ENCODE results near the gene KCNB1.
"Not testable (repeated sequence)": the region's sequence is repeated elsewhere in the genome, so short reads cannot be mapped to it uniquely, and the experiment has no call there.

KCNB1 gene

DNA sequence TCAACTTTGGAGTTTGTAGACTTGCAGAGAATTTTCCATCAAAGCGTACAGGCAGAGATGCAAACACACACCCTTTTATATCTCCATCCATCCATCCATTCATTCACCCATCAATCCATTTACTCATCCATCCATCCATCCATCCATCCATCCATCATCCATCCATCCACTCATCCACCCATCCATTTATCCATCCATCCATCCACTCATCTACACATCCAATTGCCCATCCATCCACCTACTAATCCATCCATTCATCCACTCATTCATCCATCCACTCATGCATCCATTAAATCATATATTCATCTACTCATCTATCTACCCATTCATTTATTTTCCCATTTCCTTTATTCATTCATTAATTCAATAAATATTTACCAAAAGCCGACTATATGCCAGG lies 52.1 kb downstream of the KCNB1 start:
- DNase-seq: no peak

DNA sequence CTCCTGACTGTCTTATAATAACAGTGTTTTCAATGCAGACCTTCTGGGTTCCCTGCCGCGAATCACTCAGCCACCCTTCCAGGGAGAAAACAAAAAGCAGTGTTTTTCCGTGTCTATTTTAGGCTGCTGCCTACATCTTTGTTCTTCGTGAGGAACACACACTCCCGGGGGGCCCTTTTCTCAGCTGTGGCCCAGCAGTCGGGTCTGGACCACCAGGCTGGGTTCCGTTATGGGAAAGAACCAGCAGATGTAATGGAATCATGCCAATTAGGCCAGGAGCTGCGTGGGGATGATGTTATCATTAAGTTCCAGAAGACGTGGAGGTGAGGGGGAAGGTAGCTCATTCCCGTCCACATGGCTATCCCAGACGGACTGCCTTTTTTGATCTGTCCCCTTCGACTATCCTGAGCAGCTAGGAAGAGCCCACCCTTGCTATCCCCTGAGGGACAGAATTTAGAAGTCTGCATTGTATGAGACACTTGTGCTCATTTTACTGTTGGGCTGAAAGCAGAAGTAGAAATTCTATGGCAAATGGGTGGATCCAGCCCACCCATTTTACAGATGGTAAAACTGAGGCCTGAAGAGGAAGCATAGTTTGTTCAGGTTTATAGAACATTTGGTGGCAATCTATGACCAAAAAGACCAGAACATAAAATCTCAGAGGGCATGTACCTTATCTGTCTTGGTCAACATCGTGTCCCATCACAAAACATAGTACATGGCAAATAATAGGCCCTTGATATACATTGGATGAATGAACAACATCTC lies 54.5 kb downstream of the KCNB1 start:
- no peak for DNase-seq

DNA sequence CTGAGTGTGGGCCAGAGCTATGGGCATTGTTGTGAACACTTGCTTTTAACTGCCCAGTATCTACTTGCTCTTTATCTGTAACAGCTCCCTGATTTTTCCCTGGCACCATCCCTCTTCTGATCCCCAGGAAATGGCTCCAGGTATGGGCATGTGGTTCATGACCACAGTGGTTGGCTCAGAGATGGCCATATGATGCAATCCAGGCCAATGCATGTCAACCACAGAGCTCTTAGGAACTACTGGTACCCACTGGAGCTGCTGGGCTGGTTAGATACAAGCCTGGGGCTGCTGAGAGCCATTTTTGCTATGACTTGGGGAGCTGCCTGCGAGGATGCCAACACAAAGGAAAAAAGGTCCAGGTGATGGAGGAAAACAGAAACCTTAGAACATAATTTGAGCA lies 55.6 kb downstream of the KCNB1 start:
- DNase-seq: no peak

DNA sequence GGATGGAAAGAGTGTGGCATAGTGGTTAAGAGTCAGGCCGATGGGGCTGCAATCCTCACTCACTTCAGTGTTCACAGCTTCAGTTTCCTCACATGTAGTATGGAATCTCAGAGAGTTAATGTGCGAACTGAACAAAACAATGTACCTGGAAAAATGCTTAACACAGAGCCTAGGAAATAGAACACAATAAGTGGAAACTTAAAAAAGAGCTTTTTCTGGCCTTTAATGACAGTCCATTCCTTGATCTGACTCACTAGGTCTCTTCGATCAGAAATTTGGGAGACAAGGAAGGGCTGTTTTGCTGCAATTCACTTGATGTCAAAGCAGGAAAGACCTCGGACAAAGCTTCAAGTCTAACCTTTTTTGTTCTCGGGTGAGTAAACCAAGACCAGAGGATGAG lies 56.1 kb downstream of the KCNB1 start:
- DNase-seq: no peak

DNA sequence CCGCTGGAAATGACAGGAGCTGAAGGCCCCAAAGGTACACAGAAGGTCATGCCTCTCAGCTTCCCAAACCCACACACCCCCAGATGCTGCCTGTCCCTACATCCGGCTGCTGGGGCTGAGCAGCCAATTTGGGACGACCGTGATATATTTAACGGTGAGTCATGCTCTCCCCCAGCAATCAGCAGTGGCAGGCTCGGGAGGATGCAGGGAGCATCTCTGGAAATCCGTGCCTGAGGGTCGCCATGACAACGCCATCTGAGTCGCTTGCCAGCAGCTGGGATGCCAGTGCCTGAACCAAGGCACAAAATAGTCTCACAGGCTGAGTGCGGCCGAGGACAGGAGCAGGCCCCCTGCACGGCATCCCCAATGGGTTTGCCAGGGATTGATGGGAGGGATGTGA lies 57.9 kb downstream of the KCNB1 start:
- peak in 1 of 2 experiments; percentile 64 for DNase-seq

DNA sequence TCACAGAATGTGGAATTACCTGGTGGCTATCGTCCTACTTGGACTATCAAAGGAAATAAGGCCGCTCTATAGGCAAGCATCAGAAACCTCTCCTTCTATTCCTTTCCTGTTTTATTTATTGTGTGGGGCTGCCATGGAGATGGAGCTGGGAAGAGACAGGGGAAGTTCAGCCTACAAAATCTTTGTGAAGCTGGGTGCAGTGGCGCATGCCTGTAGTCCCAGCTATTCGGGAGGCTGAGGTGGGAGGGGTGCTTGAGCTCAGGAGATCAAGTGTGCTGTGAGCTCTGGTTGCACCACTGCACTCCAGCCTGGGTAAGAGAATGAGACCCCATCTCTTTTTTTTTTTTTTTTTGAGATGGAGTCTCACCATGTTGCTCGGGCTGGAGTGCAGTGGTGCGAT lies 60.3 kb downstream of the KCNB1 start:
- no peak for DNase-seq

DNA sequence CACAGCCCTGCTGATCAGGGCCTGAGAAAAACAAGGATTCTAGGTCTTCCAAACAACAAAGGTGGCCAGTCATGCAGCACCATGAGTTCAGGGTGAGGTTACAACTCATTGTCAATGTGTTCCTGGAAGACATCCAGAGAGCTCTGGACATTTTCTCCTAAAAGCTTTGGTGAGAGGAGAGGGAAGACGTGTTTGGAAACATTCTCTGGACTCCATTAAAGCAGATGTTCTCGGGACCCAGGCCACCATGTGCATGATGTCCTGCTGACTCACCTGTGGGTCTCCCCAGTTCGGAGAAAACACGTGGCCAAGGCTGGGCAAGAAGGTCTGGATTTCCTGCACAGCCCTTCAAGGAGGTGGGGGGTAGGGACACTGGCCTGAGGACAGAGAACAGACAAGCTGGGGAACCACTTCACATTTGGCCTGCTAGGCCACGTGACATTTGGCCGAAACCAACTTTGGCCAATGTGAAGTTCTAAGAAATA lies 61.6 kb downstream of the KCNB1 start:
- no peak for DNase-seq

DNA sequence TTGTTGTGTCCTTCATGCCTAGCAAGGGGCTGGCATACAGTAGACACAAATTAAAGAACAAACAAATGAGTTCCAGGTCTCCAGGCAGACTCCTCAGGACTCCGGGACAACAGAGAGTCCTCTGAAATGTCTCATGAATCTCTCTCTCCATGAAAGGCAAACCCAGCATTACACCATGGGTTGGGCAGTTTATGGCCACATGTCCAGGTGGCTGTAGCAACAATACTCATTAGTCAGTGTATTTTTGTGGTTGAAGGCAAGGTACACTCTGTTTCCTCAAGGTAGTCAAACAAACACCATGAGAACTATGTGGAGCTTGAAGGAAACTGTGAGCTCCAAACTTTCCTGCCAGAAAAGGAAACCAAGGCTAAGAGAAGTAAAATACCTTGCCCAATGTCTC lies 62.2 kb downstream of the KCNB1 start:
- no peak for DNase-seq

DNA sequence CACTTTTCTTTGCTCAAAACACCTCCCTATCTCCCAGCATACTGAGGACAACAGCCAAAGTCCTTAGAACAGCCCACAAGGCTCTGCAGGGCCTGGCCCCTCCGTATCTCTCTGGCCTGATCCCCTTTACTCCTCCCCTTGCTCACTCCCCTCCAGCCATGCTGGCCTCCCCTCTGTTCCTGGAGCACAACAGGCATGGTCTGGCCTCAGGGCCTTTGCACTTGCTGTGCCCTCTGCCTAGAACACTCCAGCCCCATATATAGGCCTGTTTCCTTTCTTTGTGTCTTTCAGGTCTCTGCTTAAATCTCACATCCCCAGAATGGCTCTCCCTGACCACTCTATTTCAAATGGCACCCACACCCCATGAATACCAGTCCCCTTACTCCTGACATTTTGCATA lies 62.7 kb downstream of the KCNB1 start:
- DNase-seq: no peak

DNA sequence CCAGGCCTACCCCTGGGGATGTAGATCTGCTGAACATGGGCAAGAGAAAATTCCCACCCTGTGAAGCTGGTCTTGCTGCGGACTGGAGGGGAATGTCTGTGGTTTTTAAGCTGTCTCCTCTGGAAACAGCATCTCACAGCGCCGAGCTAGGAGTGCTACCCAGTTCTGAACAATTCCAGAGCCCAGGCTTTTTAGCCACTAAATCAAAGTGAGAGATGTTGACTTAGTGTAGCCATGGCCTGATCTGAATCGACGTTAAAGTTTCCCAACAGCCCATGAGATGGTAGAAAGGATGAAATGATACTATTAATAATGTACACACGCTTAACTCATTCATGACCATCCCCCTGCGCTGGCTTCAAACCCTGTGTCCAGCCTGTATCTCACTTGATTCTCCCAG lies 63.7 kb downstream of the KCNB1 start:
- DNase-seq: no peak

DNA sequence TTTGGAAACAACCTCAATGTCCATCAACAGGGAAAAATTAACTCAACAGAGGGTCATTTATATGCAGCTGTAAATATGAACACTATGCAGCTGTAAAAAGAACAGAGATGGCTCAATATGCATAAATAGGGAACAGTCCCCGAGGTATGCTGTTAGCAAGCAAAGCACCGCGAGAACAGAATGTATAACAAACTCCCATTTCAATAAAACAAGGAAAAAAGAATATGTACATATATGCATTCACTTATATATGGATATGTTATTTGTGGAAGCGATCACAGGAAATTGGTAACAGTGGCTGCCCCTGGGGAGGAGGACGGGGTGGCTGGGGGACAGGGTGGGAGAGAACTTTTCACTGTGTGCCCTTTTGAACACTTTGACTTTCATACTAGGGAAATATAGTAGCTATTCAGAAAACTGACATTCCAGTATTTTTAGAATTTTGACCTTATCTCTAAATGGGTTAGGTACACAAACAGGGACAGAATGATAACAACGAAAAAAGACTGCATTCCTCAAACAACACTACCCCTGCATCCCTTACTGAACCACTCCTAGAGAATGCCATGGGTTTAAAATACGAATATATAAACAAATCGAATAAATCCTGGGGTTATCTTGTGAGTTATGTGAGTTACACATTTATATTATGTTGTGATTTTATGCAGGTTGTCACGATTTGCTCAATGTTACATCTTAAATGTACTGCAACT lies 64.5 kb downstream of the KCNB1 start:
- no peak for DNase-seq

DNA sequence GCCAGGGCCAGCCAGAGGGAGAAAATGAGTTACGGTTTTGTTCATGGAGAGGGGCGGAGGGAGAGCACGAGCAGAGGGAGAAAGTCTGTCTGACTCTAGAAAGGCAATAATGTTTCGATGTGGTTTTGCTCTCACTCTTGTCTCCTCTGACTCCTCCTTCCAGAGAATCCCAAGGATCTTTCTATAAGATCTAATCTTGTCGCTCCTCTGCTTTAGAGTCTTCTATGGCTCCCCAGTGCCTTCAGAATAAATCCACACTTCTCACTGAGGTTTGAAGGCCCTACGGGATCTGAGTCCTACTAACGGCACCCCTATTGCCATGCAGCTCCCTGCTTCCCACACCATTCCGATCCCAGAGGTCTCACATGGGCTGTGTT lies 66.8 kb downstream of the KCNB1 start:
- no peak for DNase-seq

DNA sequence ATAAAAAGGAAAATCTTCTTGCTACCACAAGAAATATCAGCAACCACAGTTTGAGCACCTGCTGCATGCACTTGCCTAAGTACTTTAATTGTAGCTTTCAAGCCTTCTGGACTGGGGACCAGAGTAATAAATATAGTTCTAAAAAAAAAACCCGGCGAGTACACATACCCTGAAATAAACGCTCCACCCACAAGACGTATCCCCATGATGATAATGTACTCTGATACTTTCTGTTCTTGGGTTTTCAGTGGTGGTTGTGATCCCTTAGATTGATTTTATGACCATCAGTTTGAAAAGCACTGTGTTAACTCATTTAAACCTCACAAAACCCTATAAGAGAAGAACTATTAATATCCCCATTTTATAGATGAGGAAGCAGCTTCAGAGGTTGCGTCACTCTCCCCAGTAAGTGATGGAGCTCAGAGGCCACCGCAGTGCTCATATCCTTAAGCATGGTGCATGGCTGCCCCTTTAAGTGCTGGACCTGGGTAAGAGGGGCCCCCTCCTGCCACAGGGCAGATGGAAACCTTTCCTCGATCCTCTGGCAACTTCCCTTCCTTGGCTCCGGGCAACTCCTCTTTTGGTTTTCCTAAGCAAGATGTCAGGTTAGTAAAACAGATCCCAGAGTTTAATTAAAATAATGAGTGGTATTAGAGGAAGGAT lies 67.3 kb downstream of the KCNB1 start:
- no peak for DNase-seq

DNA sequence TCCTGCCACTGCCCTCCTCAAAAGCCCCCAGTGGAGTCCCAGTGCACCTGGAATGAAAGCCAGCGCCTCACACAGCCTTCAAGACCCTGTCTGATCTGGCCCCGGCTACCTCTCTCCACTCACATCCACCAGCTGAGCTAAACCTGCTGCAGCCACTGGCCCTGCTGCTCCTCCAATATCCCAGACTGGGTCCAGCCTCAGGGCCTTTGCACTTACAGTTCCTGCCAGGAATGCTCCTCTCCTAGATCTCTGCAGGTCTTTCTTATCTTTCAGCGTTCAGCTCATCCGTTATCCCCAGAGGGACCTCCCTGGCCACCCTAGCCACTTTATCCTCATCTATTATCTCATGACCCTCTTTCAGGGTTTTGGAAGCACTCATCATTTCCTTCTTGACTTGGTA lies 68.8 kb downstream of the KCNB1 start:
- no peak for DNase-seq

DNA sequence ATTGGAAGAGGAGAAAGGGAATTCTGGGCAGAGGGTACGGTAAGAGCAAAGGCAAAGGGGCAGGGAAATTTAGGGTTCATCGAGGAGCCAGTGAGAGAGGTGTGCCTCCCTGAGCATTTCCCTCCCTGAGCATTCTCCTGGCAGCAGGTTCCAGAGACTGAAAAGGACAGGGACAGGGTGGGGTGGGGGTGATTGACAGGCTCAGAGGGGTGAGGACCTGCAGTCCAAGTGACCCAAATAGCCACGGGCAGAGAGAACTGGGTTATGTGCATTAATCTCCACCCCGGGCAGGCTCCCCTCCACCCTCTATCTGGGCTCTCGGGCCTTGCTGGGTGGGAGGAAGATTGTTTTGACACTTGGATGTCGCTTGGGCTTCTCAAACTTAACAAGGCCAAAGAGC lies 69.5 kb downstream of the KCNB1 start:
- DNase-seq: no peak

DNA sequence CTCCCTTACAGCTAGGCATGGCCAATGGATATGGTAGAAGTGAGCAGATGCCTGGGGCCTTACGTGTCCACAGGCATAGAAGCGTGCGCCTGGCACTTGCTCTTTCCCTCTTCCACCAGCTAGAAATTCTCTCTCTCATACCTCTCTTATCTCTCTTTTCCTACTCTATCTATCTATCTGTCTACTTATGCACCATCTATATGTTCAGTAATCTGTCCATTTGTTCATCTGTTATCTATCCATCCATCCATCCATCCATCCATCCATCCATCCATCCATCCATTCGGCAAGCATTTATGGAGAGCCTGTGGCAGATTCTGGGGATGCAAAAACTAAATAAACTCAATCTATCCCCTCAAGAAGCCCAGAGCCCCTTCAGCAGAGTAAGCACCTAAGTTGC lies 70.2 kb downstream of the KCNB1 start:
- no peak for DNase-seq

DNA sequence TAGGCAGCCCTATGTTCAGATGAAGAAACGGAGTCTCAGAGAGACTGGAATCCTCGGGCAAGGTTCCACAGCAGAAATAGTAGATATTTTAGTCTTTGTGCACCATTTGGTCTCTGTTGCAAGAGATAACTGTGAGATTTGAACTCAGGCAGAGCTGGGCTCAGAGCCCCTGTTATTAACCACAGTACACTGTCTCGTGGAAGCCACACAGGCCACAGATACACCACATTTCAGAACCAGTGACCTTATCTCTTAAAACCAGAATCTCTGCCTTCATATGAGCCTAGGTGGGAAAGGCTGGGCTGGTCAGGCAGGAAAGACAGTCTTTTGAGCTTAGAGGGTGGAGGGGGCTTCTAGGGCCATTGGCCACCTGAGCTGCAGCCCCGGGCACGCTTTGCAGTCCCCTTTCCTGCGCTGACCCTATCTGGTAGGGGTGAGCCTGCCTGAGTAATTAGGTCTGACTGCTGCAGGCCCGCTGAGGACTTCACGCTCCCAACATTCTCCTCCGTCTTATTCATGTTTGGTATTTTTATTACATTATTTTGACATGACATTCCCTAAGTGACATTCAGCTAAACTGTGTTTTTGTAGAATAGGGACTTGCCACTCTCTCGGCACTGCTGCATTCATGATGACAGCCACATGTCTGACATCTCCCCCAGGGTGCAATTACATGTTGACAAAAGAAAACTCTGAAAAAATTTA lies 71.1 kb downstream of the KCNB1 start:
- DNase-seq: no peak

DNA sequence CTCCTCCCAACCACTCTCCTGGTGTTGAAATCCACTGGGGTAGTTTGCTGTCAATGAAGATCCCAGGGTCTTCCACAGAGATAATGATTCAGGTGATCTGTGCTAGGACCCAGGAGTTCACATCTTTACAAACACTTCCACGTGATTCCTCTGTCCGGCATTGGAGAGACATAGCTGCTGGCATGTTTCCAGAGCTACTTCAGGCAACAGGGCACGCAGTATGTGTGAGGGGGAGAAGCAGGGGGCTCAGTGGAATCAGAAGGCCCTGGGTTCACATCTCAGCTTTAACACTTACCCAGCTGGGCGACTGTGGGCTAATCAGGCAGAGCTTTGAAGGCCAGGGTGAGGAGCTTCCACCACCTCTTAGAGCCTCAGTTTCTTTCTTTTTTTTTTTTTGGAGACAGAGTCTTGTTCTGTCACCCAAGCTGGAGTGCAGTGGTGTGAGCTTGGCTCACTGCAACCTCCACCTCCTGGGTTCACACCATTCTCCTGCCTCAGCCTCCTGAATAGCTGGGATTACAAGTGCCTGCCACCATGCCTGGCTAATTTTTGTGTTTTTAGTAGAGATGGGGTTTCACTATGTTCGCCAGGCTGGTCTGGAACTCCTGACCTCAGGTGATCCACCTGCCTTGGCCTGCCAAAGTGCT lies 72.4 kb downstream of the KCNB1 start:
- not testable (repeated sequence) for DNase-seq

DNA sequence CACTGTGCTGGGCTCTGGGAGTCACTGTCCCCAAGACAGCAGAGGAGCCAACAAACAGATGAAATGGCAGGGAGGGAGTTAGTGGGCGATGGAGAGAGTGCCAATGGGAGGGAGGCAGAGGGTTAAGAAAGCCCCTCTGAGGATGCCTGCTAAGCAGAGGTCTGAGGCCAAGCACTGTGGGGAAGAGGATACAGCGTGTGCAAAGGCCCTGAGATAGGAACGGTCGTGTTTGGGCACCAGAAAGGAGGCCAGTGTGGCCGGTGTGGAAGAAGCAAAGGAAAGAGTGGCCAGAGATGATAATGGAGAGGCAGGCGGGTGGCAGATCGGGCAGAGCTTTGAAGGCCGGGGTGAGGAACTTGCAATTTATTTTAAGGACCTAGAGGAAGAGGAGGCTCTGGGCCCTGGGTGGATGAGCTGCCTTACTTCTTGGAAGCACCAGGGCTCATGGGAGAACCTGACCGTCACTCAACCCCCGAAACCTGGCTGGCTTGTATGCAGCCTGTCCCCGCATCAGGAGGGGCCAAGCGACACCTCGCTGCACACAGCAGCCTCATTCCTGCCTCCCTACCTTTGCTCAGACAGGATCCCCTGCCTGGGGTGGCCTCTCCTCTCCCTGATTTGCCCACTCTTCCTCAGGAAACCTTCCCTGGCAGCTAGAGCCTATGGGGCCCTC lies 73.0 kb downstream of the KCNB1 start:
- DNase-seq: no peak

DNA sequence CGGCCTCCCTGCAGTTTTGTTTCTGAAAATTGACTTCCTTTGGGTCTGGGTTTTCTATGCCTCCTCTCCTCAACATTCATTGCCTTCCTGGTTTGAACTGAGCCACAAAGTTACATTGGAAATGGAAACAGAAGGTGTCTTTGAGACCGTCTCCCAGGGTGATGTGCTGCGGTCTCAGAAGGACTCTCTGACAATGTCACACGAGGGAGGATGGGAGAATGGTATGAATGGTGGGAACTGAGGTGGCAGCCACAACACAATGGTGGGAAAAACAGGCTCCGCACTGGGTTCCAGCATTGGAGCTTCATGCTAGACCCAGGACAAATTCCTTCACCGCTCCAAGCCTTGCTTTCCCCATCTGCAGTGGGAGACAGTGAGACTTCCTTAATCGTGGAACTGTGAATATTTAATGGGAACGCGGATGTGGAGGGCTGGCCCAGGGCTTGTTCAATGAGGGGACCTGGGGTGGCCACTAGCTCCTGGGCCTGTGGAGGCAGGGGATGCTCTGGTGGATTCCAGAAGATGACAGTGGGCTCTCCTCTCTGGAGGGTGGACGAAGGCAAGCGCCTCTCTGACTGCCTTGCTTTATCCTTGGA lies 73.9 kb downstream of the KCNB1 start:
- DNase-seq: no peak

DNA sequence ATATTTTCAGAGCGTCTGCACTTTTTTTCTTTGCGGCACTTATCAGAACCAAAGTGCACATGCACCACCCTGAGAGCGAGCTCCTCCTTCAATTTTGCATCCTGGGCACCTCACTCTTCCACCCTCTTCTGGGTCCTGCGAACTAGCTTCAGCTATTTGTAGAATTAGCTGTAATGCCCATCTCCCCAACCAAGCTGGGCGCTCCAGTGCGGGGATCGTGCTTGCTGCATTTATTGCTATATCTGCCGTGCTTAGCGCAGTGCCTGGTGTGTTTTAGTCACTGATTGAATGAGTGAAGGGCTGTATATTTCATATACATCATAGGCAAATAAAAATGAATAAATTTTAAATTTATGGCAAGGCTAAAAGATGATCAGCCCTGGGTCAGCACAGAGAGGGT lies 75.8 kb downstream of the KCNB1 start:
- DNase-seq: no peak

DNA sequence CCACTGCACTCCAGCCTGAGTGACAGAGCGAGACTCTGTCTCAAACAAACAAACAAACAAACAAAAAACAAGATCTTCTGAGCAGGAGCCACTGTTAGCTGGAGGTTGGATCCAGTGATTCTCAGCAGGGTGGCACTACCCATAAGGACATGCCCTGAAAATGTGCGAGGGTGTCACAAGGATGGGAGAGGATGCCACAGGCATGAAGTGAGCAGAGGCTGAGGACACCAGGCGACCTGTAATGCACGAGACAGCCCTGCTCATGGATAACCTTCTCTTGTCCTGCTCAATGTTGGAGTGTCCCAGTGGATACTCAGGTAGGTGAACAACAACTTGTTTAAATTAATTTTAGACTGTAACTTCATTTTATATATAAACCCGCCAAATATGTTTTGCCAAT lies 76.8 kb downstream of the KCNB1 start:
- no peak for DNase-seq
